ENCODE data around the gene CCDC201.
"Not testable (repeated sequence)": the region's sequence is repeated elsewhere in the genome, so short reads cannot be mapped to it uniquely, and the experiment has no call there.

GRCh38 chr7:45841926-45842717, 30.8 kb downstream of the CCDC201 start:
- not testable (repeated sequence) for TF ChIP-seq YY1 (IDR thresholded peaks at IDR 0.05; ENCODE audit: insufficient read depth, insufficient read length); SUZ12 (IDR thresholded peaks at IDR 0.05; ENCODE audit: extremely low read depth, insufficient read depth, insufficient read length); ZNF274 (IDR thresholded peaks at IDR 0.05; ENCODE audit: low read depth, low read length)

Data from NT2/D1 (cell line).